HT1080 (cell line): Measurements from ENCODE around the gene PPP1CB. TPM values are rescaled to one million over a fixed set of nuclear protein-coding genes. Genes with fewer than 3 reads are reported as not detected.

ENCODE experiments used
- total RNA-seq: library from RNA; depleted of rRNA; stranded (reverse); fragments of >200 nt; shearing (Covaris generic); gene quantifications from 2 replicates; pipeline ENCODE4 v1.2.3, GENCODE V29; 2014; rRNA removed

PPP1CB gene
- total RNA-seq, 1 experiment from 2014 or later: 113 TPM

Other genes starting within 250 kb of the PPP1CB start
- 0.19 and 0.33 TPM in 2 replicates for gene SPDYA, start 59.0 kb downstream of the PPP1CB start, total RNA-seq
- 16.3 and 21.3 TPM in 2 replicates for gene TRMT61B, start 118.5 kb downstream of the PPP1CB start, total RNA-seq
- 98.1 and 140 TPM in 2 replicates for gene WDR43, start 142.8 kb downstream of the PPP1CB start, total RNA-seq
- gene TOGARAM2, start 229.5 kb downstream of the PPP1CB start, total RNA-seq: 0.17 and 0.59 TPM in 2 replicates